Naive B cell (primary cell): ENCODE results near the gene MAPK4. TPM values are rescaled to one million over a fixed set of nuclear protein-coding genes. Genes with fewer than 3 reads are reported as not detected.

Experiments used
- ATAC-seq, 2 donors: fragments of 150-1000 bp; cut with Tn5 transposase; 2 replicates each; pipeline ENCODE4 v1.10.0; 2021; ENCODE audit warnings: low read depth in 2 of 2, mild to moderate bottlenecking in 2 of 2, moderate library complexity in 2 of 2
- DNase-seq: peaks from one replicate; pipeline ENCODE4 v3.0.0; 2022
- H3K27ac Mint-ChIP-seq, 6 donors: one replicate each; pipeline ENCODE4 v1.8.0; 2020 to 2022; ENCODE audit warnings: mild to moderate bottlenecking in 6 of 6, mixed read lengths in 6 of 6, moderate library complexity in 5 of 6, inconsistent platforms in 2 of 6
- H3K27me3 Mint-ChIP-seq, 3 donors: one replicate each; pipeline ENCODE4 v1.8.0; 2021 to 2022; ENCODE audit warnings: mixed read lengths in 3 of 3, mild to moderate bottlenecking in 1 of 3
- H3K36me3 Mint-ChIP-seq, 2 donors: one replicate each; pipeline ENCODE4 v1.8.0; 2020 to 2022; ENCODE audit warnings: mixed read lengths in 2 of 2, inconsistent platforms in 1 of 2, mild to moderate bottlenecking in 1 of 2
- H3K4me1 Mint-ChIP-seq, 3 donors: one replicate each; pipeline ENCODE4 v1.8.0; 2020 to 2022; ENCODE audit warnings: mixed read lengths in 3 of 3, inconsistent platforms in 1 of 3, mild to moderate bottlenecking in 1 of 3, moderate library complexity in 1 of 3
- H3K4me3 Mint-ChIP-seq, 8 donors: one replicate each; pipeline ENCODE4 v1.8.0; 2020 to 2022; ENCODE audit warnings: mild to moderate bottlenecking in 8 of 8, mixed read lengths in 8 of 8, moderate library complexity in 8 of 8, inconsistent platforms in 2 of 8
- H3K9me3 Mint-ChIP-seq, 7 donors: one replicate each; pipeline ENCODE4 v1.8.0; 2020 to 2022; ENCODE audit warnings: mixed read lengths in 7 of 7, mild to moderate bottlenecking in 5 of 7, inconsistent platforms in 2 of 7, moderate library complexity in 1 of 7
- polyA plus RNA-seq, 6 donors: library from polyadenylated mRNA; unstranded; fragments of 300-500 nt; fragmentation: Illumina TruSeq; gene quantifications; one replicate each; pipeline ENCODE4 v1.2.3, GENCODE V29; 2021; ENCODE audit warnings: low read depth in 6 of 6

MAPK4 gene
- polyA plus RNA-seq, 6 donors from 2014 or later: not detected

- peaks cover 0 to 4% (median 2%) of the 10 kb centered on the region in 3 donors for H3K4me1 Mint-ChIP-seq
- H3K9me3 Mint-ChIP-seq: no peaks in the 10 kb centered on the region
- H3K4me3 Mint-ChIP-seq: no peak overlapping the region
- no peaks in the 10 kb centered on the region for H3K36me3 Mint-ChIP-seq
- DNase-seq (no peak), ATAC-seq (no peak)
- H3K27me3 Mint-ChIP-seq: peaks cover 0 to 16% (median 15%) of the 10 kb centered on the region in 3 donors
- no peak overlapping the region for H3K27ac Mint-ChIP-seq
These were observed 175.0 kb downstream of the MAPK4 start for GRCh38 chr18:50734886-50735285.

- no peak for ATAC-seq
- H3K27ac Mint-ChIP-seq: no peak overlapping the region
- no peak overlapping the region for H3K4me3 Mint-ChIP-seq
- no peak for DNase-seq
- peaks cover 0 to 4% (median 2%) of the 10 kb centered on the region in 3 donors for H3K4me1 Mint-ChIP-seq
- H3K9me3 Mint-ChIP-seq: peaks cover 0 to 3% (median 0%) of the 10 kb centered on the region in 7 donors
- H3K36me3 Mint-ChIP-seq: no peaks in the 10 kb centered on the region
- H3K27me3 Mint-ChIP-seq: peaks cover 0 to 16% (median 15%) of the 10 kb centered on the region in 3 donors
These were observed 177.2 kb downstream of the MAPK4 start for GRCh38 chr18:50737127-50737526.

GRCh38 chr18:50738098-50738757 is 178.3 kb downstream of the MAPK4 start:
- ATAC-seq (no peak), DNase-seq (no peak)
- no peak overlapping the region for H3K27ac Mint-ChIP-seq
- peaks cover 0 to 4% (median 2%) of the 10 kb centered on the region in 3 donors for H3K4me1 Mint-ChIP-seq
- no peak overlapping the region for H3K4me3 Mint-ChIP-seq
- H3K36me3 Mint-ChIP-seq: peaks cover 0 to 2% of the 10 kb centered on the region in 2 donors
- H3K9me3 Mint-ChIP-seq: peaks cover 0 to 6% (median 1%) of the 10 kb centered on the region in 7 donors
- H3K27me3 Mint-ChIP-seq: peaks cover 0 to 16% (median 14%) of the 10 kb centered on the region in 3 donors

GRCh38 chr18:50742952-50743351 is 183.1 kb downstream of the MAPK4 start:
- peaks cover 0 to 15% of the 10 kb centered on the region in 2 donors for H3K36me3 Mint-ChIP-seq
- no peak overlapping the region for H3K27ac Mint-ChIP-seq
- no peaks in the 10 kb centered on the region for H3K4me1 Mint-ChIP-seq
- DNase-seq (no peak), ATAC-seq (no peak)
- H3K27me3 Mint-ChIP-seq: peaks cover 6 to 14% (median 11%) of the 10 kb centered on the region in 3 donors
- H3K4me3 Mint-ChIP-seq: no peak overlapping the region
- peaks cover 0 to 20% (median 7%) of the 10 kb centered on the region in 7 donors for H3K9me3 Mint-ChIP-seq

- H3K9me3 Mint-ChIP-seq: peaks cover 0 to 20% (median 7%) of the 10 kb centered on the region in 7 donors
These were observed 184.4 kb downstream of the MAPK4 start for GRCh38 chr18:50744253-50744652.

GRCh38 chr18:50745945-50746344 is 186.1 kb downstream of the MAPK4 start:
- Mint-ChIP-seq H3K27ac (peak overlapping the region in 1 of 6 donors; percentile 41), H3K4me1 (no peaks in the 10 kb centered on the region), H3K27me3 (peaks cover 21 to 40% (median 37%) of the 10 kb centered on the region in 3 donors), H3K4me3 (no peak overlapping the region), H3K9me3 (peaks cover 0 to 20% (median 7%) of the 10 kb centered on the region in 7 donors), H3K36me3 (peaks cover 0 to 15% of the 10 kb centered on the region in 2 donors)
- ATAC-seq: no peak
- DNase-seq: no peak

More at GRCh38 chr18:50744253-50744652, 184.4 kb downstream of the MAPK4 start:
- DNase-seq (no peak), ATAC-seq (no peak)
- no peak overlapping the region for H3K27ac Mint-ChIP-seq
- H3K4me3 Mint-ChIP-seq: no peak overlapping the region
- no peaks in the 10 kb centered on the region for H3K4me1 Mint-ChIP-seq
- H3K27me3 Mint-ChIP-seq: peaks cover 6 to 24% (median 20%) of the 10 kb centered on the region in 3 donors
- H3K36me3 Mint-ChIP-seq: peaks cover 0 to 15% of the 10 kb centered on the region in 2 donors

- no peak for ATAC-seq
- no peaks in the 10 kb centered on the region for H3K4me1 Mint-ChIP-seq
- no peak overlapping the region for H3K4me3 Mint-ChIP-seq
- peaks cover 0 to 17% (median 7%) of the 10 kb centered on the region in 7 donors for H3K9me3 Mint-ChIP-seq
- H3K27ac Mint-ChIP-seq: no peak overlapping the region
- peaks cover 0 to 15% of the 10 kb centered on the region in 2 donors for H3K36me3 Mint-ChIP-seq
- no peak for DNase-seq
- H3K27me3 Mint-ChIP-seq: peaks cover 30 to 56% (median 52%) of the 10 kb centered on the region in 3 donors
These were observed 188.0 kb downstream of the MAPK4 start for GRCh38 chr18:50747849-50748242.

GRCh38 chr18:50748243-50749229 is 188.6 kb downstream of the MAPK4 start:
- ATAC-seq (no peak), DNase-seq (no peak)
- no peak overlapping the region for H3K27ac Mint-ChIP-seq
- H3K27me3 Mint-ChIP-seq: peaks cover 30 to 56% (median 49%) of the 10 kb centered on the region in 3 donors
- H3K4me1 Mint-ChIP-seq: no peaks in the 10 kb centered on the region
- H3K36me3 Mint-ChIP-seq: peaks cover 0 to 10% of the 10 kb centered on the region in 2 donors
- peaks cover 0 to 10% (median 7%) of the 10 kb centered on the region in 7 donors for H3K9me3 Mint-ChIP-seq
- peak overlapping the region in 1 of 8 donors; percentile 22 for H3K4me3 Mint-ChIP-seq

- Mint-ChIP-seq H3K27me3 (peaks cover 32 to 57% (median 46%) of the 10 kb centered on the region in 3 donors), H3K4me3 (no peak overlapping the region)
- no peak for ATAC-seq
These were observed 189.5 kb downstream of the MAPK4 start for GRCh38 chr18:50749421-50749820.

GRCh38 chr18:50749945-50750344 is 190.1 kb downstream of the MAPK4 start:
- Mint-ChIP-seq H3K27me3 (peaks cover 32 to 62% (median 50%) of the 10 kb centered on the region in 3 donors), H3K4me1 (no peaks in the 10 kb centered on the region), H3K4me3 (no peak overlapping the region), H3K9me3 (peaks cover 0 to 9% (median 2%) of the 10 kb centered on the region in 7 donors), H3K36me3 (no peaks in the 10 kb centered on the region), H3K27ac (no peak overlapping the region)
- ATAC-seq (no peak), DNase-seq (no peak)

More at GRCh38 chr18:50749421-50749820, 189.5 kb downstream of the MAPK4 start:
- no peak for DNase-seq
- Mint-ChIP-seq H3K27ac (no peak overlapping the region), H3K36me3 (peaks cover 0 to 1% of the 10 kb centered on the region in 2 donors), H3K4me1 (no peaks in the 10 kb centered on the region), H3K9me3 (peaks cover 0 to 6% (median 2%) of the 10 kb centered on the region in 7 donors)

- Mint-ChIP-seq H3K9me3 (peaks cover 0 to 11% (median 1%) of the 10 kb centered on the region in 7 donors), H3K4me1 (no peaks in the 10 kb centered on the region), H3K27ac (no peak overlapping the region), H3K27me3 (peaks cover 32 to 62% (median 53%) of the 10 kb centered on the region in 3 donors), H3K36me3 (no peaks in the 10 kb centered on the region), H3K4me3 (no peak overlapping the region)
- ATAC-seq (no peak), DNase-seq (no peak)
These were observed 190.7 kb downstream of the MAPK4 start for GRCh38 chr18:50750546-50750945.

- ATAC-seq (no peak), DNase-seq (no peak)
- no peaks in the 10 kb centered on the region for H3K36me3 Mint-ChIP-seq
- H3K4me3 Mint-ChIP-seq: no peak overlapping the region
- H3K4me1 Mint-ChIP-seq: no peaks in the 10 kb centered on the region
- peaks cover 0 to 11% (median 2%) of the 10 kb centered on the region in 7 donors for H3K9me3 Mint-ChIP-seq
- peaks cover 30 to 59% (median 57%) of the 10 kb centered on the region in 3 donors for H3K27me3 Mint-ChIP-seq
- H3K27ac Mint-ChIP-seq: no peak overlapping the region
These were observed 191.6 kb downstream of the MAPK4 start for GRCh38 chr18:50751490-50751889.

GRCh38 chr18:50751947-50752346 is 192.1 kb downstream of the MAPK4 start:
- Mint-ChIP-seq H3K9me3 (peaks cover 0 to 11% (median 2%) of the 10 kb centered on the region in 7 donors), H3K27me3 (peaks cover 34 to 62% (median 62%) of the 10 kb centered on the region in 3 donors), H3K27ac (no peak overlapping the region), H3K4me1 (no peaks in the 10 kb centered on the region), H3K36me3 (no peaks in the 10 kb centered on the region), H3K4me3 (no peak overlapping the region)
- no peak for ATAC-seq
- no peak for DNase-seq
